GM12878 (cell line): ENCODE results near the gene CDC42BPB. TPM values are rescaled to one million over a fixed set of nuclear protein-coding genes. Genes with fewer than 3 reads are reported as not detected.

Experiments
- ATF3 ChIP-seq: IDR thresholded peaks from 2 replicates; pipeline ENCODE4 v1.6.1; 2011; ENCODE audit warnings: low read depth, mild to moderate bottlenecking, low read length, moderate library complexity, borderline replicate concordance; ENCODE audit errors: extremely low read depth
- CHD1 ChIP-seq: IDR thresholded peaks from 2 replicates; pipeline ENCODE4 v1.6.1; 2012; ENCODE audit warnings: low read depth, low read length, improper control_type of control experiment
- FOS ChIP-seq: IDR thresholded peaks from 3 replicates; pipeline ENCODE4 v1.6.1; 2011; ENCODE audit warnings: borderline replicate concordance; ENCODE audit not compliant: insufficient read length; ENCODE audit errors: extremely low read depth
- MEF2B ChIP-seq: fragments of 450-650 bp; IDR thresholded peaks from 2 replicates; pipeline ENCODE4 v1.6.1; 2018; ENCODE audit warnings: mild to moderate bottlenecking, moderate library complexity; ENCODE audit not compliant: partially characterized antibody, poor library complexity, severe bottlenecking
- MXI1 ChIP-seq: fragments of 150-350 bp; IDR thresholded peaks from 2 replicates; pipeline ENCODE4 v1.6.1; 2011; ENCODE audit warnings: low read depth, mild to moderate bottlenecking, inconsistent platforms, low read length, improper control_type of control experiment
- POLR2AphosphoS2 ChIP-seq: IDR thresholded peaks from 2 replicates; pipeline ENCODE4 v1.6.1; 2011; ENCODE audit warnings: low read depth, mild to moderate bottlenecking, low read length, improper control_type of control experiment, moderate library complexity
- REST ChIP-seq: IDR thresholded peaks from 2 replicates; pipeline ENCODE4 v1.6.1; 2012; ENCODE audit warnings: mild to moderate bottlenecking, low read depth, low read length
- RFX5 ChIP-seq: IDR thresholded peaks from 2 replicates; pipeline ENCODE4 v1.6.1; 2011; ENCODE audit warnings: low read depth, low read length, improper control_type of control experiment
- SMAD1 ChIP-seq: fragments of 450-650 bp; IDR thresholded peaks from 2 replicates; pipeline ENCODE4 v1.6.1; 2018; ENCODE audit warnings: mild to moderate bottlenecking, low read depth; ENCODE audit not compliant: partially characterized antibody
- SMC3 ChIP-seq: IDR thresholded peaks from 2 replicates; pipeline ENCODE4 v1.6.1; 2011; ENCODE audit warnings: low read length, improper control_type of control experiment, borderline replicate concordance
- STAT3 ChIP-seq: IDR thresholded peaks from 2 replicates; pipeline ENCODE4 v1.6.1; 2011; ENCODE audit warnings: low read depth, low read length, improper control_type of control experiment
- SUPT20H ChIP-seq: IDR thresholded peaks from 2 replicates; pipeline ENCODE4 v1.6.1; 2011; ENCODE audit warnings: low read depth, mild to moderate bottlenecking, low read length, moderate library complexity, borderline replicate concordance; ENCODE audit not compliant: control insufficient read depth
- TAF1 ChIP-seq: IDR thresholded peaks from 2 replicates; pipeline ENCODE4 v1.6.1; 2011; ENCODE audit warnings: mild to moderate bottlenecking, low read depth, low read length, borderline replicate concordance
- YBX1 ChIP-seq: fragments of 450-650 bp; IDR thresholded peaks from 2 replicates; pipeline ENCODE4 v1.6.1; 2016; ENCODE audit warnings: antibody characterized with exemption
- ZNF592 ChIP-seq: fragments of 450-650 bp; IDR thresholded peaks from 2 replicates; pipeline ENCODE4 v1.6.1; 2017; ENCODE audit warnings: mild to moderate bottlenecking, moderate library complexity
- ZSCAN29 ChIP-seq: fragments of 450-650 bp; IDR thresholded peaks from 2 replicates; pipeline ENCODE4 v1.6.1; 2017; ENCODE audit warnings: mild to moderate bottlenecking, moderate library complexity
- polyA plus RNA-seq, 11 experiments: library from polyadenylated mRNA; depleted of rRNA in 4 of 11; unstranded in 6 of 11; stranded (reverse) in 5 of 11; fragments of >200 nt; fragmentation: Nextera tagmentation in 4 of 11; fragmentation: Illumina TruSeq in 1 of 11; extraction: Ambion mirVana in 4 of 11; extraction: Trizol in 1 of 11; gene quantifications; 1 replicate in 1 of 11; 2 replicates in 10 of 11; pipeline versions ENCODE4 v1.2.1 to v1.2.3, GENCODE V29; 2011 to 2016; ENCODE audit warnings: inconsistent platforms in 2 of 11, missing spikeins in 2 of 11, low read depth in 1 of 11
- total RNA-seq, 4 experiments: library from RNA; depleted of rRNA in 3 of 4; stranded (reverse); fragments of >200 nt in 3 of 4; fragmentation: Illumina TruSeq in 1 of 4; extraction: Trizol in 1 of 4; gene quantifications; 2 replicates each; pipeline versions ENCODE4 v1.2.1 to v1.2.3, GENCODE V29; 2013 to 2021
- TF ChIP-seq, protein P1 (sequence below): IDR thresholded peaks from 2 replicates; pipeline ENCODE4 v1.6.1; 2012; ENCODE audit warnings: low read depth, low read length, improper control_type of control experiment
- TF ChIP-seq, protein P2 (sequence below): fragments of 450-650 bp; IDR thresholded peaks from 2 replicates; pipeline ENCODE4 v1.6.1; 2017; ENCODE audit warnings: borderline replicate concordance

Gene CDC42BPB
- total and polyA plus RNA-seq, 10 of the 15 experiments (the other 5 are each of a cell fraction or from before 2014, with no cell fraction given) = 0.42 to 22.1 (median 13.3) TPM

GRCh38 chr14:102900631-102901571 is 156.4 kb downstream of the CDC42BPB start (continued):
- no peak for TF ChIP-seq STAT3
- TF ChIP-seq SUPT20H = no peak
- no peak for TF ChIP-seq MEF2B
- no peak for TF ChIP-seq MXI1
- no peak for TF ChIP-seq FOS
- no peak for TF ChIP-seq ZNF592
- TF ChIP-seq SMAD1 = no peak
- 0 out of 2 replicates have a peak, but pooled peaks have one; percentile 22 for TF ChIP-seq POLR2AphosphoS2
- no peak for TF ChIP-seq SMC3
- TF ChIP-seq, protein P1, sequence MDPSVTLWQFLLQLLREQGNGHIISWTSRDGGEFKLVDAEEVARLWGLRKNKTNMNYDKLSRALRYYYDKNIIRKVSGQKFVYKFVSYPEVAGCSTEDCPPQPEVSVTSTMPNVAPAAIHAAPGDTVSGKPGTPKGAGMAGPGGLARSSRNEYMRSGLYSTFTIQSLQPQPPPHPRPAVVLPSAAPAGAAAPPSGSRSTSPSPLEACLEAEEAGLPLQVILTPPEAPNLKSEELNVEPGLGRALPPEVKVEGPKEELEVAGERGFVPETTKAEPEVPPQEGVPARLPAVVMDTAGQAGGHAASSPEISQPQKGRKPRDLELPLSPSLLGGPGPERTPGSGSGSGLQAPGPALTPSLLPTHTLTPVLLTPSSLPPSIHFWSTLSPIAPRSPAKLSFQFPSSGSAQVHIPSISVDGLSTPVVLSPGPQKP = no peak
- TF ChIP-seq ATF3 = no peak
- TF ChIP-seq TAF1 = no peak
- no peak for TF ChIP-seq YBX1
- no peak for TF ChIP-seq ZSCAN29
- no peak for TF ChIP-seq RFX5
- TF ChIP-seq, protein P2, sequence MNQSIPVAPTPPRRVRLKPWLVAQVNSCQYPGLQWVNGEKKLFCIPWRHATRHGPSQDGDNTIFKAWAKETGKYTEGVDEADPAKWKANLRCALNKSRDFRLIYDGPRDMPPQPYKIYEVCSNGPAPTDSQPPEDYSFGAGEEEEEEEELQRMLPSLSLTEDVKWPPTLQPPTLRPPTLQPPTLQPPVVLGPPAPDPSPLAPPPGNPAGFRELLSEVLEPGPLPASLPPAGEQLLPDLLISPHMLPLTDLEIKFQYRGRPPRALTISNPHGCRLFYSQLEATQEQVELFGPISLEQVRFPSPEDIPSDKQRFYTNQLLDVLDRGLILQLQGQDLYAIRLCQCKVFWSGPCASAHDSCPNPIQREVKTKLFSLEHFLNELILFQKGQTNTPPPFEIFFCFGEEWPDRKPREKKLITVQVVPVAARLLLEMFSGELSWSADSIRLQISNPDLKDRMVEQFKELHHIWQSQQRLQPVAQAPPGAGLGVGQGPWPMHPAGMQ = no peak
- TF ChIP-seq CHD1 = 0 out of 2 replicates have a peak, but pooled peaks have one; percentile 44
- TF ChIP-seq REST = no peak
